NCI-H2196 (cell line): ENCODE results near the gene OLFML2A.

Experiments used
- DNase-seq: peaks from one replicate; lab custom pipeline; 2025; ENCODE audit not compliant: unreplicated experiment; lab: John Stamatoyannopoulos, UW

The OLFML2A gene

DNA sequence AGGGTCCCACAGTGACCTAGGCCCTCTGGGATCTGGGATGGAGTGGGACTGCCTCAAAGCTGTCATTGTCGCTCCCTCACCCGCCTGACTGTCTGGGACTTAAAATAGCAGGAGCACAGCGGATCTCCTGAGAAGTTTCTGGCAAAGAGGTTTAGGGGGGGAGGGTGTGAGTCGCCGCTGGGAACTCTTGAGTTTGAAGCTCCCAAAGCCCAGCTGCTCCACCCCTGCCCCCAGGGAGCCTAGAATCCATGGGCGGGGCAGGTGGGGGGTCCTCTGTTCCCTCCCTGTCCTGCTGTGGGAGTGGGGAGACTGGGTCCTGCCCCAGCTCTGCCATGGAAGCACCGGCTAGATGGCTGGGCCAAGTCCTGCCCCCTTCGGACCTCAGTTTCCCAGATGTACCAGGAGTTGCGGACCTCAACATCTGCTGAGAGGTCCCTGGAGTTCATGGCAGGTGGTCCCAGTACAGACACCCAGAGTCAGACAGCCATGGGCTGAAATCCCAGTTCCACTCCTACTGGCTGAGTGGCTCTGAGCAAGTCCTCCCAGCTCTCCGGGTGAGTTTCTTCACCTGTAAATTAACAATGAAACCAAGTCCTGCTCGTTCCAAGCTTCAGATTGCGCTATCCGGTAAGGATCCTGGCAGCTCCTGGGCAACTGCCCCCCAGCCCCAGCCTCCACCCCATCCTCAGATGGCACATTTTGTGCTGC lies 75.3 kb downstream of the OLFML2A start:
- no peak for DNase-seq

DNA sequence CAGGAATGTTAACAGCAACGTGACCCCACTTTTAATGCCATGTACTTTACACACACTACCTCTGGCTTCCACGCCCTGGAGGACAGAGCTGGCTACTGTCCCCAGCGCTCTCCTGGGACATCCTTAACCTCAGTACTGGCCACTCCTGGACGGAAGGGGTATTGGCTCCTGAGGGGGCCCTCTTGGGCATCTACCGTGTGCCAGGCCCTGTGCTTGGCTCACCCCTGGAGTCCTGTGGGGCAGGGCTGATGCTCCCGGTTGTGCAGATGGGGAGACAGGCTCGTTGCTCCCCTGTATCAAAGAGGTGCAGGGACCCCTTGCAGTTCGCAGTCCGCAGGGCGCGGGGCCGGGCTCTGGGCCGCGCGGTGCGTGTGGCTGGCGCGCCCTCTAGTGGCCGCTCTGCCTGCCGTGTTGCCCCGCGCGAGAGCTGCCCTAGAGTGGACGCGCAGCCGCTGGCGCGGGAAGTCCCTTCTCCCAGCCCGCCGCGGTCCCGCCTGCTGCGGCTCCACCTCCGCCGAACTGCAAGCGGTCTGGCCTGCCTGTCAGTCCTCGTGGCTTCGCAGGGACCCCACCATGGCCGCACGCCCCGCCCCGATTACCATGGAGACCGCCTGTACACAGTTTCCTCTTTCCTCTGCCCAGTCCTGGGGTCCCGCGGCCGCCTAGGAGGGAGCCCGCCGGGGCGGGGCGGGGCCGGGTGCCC lies 76.0 kb downstream of the OLFML2A start, which contains the start of gene WDR38:
Gene WDR38 (plus strand): TSS at position 632 of the 703 bp plus-strand sequence. CDS start 72 bp downstream, outside the sequence.
- DNase-seq: peak; percentile 79

GRCh38 chr9:124853605-124854143 lies 76.7 kb downstream of the OLFML2A start:
- DNase-seq: no peak

GRCh38 chr9:124854161-124854560 lies 77.2 kb downstream of the OLFML2A start:
- no peak for DNase-seq

- no peak for DNase-seq
Observed at GRCh38 chr9:124854822-124855221, 77.9 kb downstream of the OLFML2A start.

- no peak for DNase-seq
Observed at GRCh38 chr9:124855566-124855943, 78.6 kb downstream of the OLFML2A start.

- DNase-seq: no peak
Observed at GRCh38 chr9:124855944-124856765, 79.2 kb downstream of the OLFML2A start.

- no peak for DNase-seq
Observed at GRCh38 chr9:124857533-124858162, 80.7 kb downstream of the OLFML2A start.

DNA sequence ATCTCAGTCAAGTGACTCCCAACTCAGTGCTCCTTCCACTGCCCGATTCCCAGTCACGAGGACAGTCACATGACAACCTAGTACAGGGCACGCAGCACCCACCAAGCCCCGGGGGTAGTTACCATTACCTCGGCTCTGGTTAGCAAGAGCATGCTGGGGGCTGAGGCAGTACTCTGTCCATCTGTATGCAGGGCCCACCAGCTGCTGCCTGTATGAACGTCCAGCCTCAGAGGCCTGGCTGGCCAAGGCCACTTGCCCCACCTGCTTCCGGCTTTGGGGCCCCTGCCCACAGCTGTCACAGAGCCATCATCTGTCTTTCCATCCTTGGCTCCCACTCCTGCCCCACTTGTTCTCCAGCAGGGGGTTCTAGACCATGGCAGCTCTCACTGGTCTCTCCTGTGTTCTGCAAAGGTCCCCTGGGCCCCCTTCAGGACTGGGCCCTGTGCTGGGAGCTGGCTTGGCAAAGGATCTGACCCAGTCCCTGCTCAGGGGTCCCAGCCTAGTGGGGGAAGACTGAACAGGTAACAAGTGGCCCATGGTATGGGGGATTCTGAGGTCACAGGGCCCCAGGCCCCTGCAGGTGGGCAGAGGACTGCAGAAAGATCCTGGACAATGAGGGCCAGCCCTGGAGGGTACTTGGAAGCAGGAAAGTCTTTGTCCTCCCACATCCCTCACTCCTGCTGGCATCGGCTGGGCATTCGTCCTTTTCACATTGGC lies 81.6 kb downstream of the OLFML2A start:
- no peak for DNase-seq

DNA sequence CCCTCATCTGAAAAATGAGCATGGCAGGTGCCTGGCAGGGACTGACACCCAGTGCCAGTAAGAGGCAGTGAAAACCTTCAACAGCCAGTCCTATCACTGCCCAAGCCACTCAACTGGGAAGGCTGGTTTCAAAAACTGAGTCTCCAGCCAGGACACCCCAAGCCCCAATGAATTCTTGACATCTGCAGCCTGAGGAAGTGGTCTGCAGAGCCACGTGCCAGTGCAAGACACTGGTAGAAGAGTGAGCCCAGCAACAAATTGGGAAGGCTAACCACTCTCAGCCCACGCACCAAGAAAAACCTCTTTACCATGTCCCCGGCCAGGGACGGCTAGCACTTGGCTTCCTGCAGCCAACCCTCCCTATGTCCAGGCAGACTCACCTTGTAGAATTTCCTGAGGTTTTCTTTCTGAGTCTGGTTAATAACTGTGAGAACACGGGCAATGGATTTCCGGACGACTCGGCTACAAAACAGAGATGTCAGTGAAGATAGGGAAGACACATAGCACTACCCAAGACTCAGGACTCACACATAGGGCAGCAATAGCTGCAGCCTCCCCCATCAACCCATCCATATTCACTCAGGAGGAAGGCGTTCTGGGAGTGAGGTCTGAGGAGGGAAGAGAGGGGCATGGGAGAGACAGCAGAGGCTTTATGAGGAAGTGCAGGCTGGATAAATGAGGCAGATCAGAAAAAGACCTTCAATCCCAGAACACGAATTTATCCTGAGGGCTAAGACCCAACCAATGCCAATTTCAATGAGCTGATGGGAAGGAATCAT lies 83.1 kb downstream of the OLFML2A start:
- no peak for DNase-seq

DNA sequence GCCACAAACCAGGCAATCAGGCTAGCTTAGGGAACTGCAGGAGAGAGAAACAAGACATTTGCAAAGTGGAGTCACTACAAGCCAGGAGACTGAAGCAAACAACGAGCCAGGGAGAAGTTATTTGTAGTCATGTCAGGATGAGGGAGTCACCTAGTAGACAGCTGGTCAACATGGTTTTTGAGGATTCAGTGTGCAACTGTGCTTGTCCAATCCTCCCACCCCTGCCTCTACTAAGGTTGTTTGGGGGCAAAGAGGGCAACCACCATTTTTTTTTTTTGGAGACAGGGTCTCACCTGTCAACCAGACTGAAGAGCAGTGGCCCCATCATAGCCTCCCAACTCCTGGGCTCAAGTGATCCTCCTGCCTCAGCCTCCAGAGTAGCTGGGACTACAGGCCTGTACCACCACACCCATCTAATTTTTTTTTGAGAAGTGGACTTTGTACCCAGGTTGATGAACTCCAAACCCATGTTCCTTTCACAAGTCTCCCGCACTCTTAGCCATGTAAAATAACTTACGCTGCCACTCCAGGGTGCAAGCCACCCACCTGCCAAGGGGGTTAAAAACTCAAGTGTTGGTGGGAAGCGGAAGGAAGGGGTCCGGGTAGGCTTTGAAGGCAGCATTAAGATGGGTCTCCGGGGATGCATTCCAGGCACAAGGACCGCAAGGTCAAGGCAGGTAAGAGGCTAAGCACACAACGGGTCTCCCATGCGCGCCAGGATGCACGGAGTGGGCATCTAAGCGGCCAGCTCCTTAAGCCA lies 83.8 kb downstream of the OLFML2A start:
- DNase-seq: no peak

GRCh38 chr9:124861342-124862229 lies 84.7 kb downstream of the OLFML2A start, which contains the start of the genes ARPC5L and RPL35:
Gene ARPC5L (plus strand): TSS chr9:124862130. CDS start chr9:124869291, 7,161 bp downstream.
Gene RPL35 (minus strand): TSS chr9:124861957. CDS start chr9:124861912, 45 bp downstream.
- peak; percentile 94 for DNase-seq

- DNase-seq: peak; percentile 50
Observed at GRCh38 chr9:124863371-124863871, 86.5 kb downstream of the OLFML2A start.
